Right atrium auricular region (tissue), 2 donors: Measurements from ENCODE around the gene EIF2B1. TPM values are rescaled to one million over a fixed set of nuclear protein-coding genes. Genes with fewer than 3 reads are reported as not detected.
A peak's percentile ranks its signal among the peaks of the same experiment; 100 is the strongest.

Experiments
- DNase-seq: peaks from one replicate; pipeline ENCODE4 v3.0.0-alpha.2; 2019; ENCODE audit warnings: low spot score
- H3K27ac ChIP-seq, 2 donors: fragments of 200-600 bp; sonication (generic); 1 replicate in 1 of 2; 2 replicates in 1 of 2; pipeline ENCODE4 v1.5.1; 2016 to 2019
- H3K27me3 ChIP-seq, 2 donors: fragments of 200-600 bp; sonication (generic); one replicate each; pipeline versions ENCODE4 v1.5.1 to v1.6.0; 2017 to 2019
- H3K36me3 ChIP-seq: fragments of 200-600 bp; sonication (generic); one replicate; pipeline ENCODE4 v1.5.1; 2016
- H3K4me1 ChIP-seq, 2 donors: fragments of 200-600 bp; sonication (generic); one replicate each; pipeline versions ENCODE4 v1.5.1 to v1.6.0; 2017 to 2019
- H3K4me3 ChIP-seq, 2 donors: fragments of 200-600 bp; sonication (generic); 1 replicate in 1 of 2; 2 replicates in 1 of 2; pipeline ENCODE4 v1.5.1; 2017 to 2019; ENCODE audit warnings: mild to moderate bottlenecking in 1 of 2, moderate library complexity in 1 of 2
- H3K9me3 ChIP-seq, 2 donors: fragments of 200-600 bp; sonication (generic); one replicate each; pipeline ENCODE4 v1.5.1; 2019
- CTCF ChIP-seq, 2 donors: fragments of 200-600 bp; sonication (generic); IDR thresholded peaks; one replicate each; pipeline ENCODE4 v1.5.1; 2019; ENCODE audit warnings: antibody characterized with exemption in 2 of 2
- total RNA-seq, 2 donors: library from RNA; depleted of rRNA; stranded (reverse); fragments of >200 nt; gene quantifications; one replicate each; pipeline ENCODE4 v1.1.0, GENCODE V29; 2016

The EIF2B1 gene
- total RNA-seq, 2 donors from 2014 or later = 60.0 to 65.9 TPM

- peaks cover 16% of the 10 kb centered on the region for H3K36me3 ChIP-seq
- no peaks in the 10 kb centered on the region for H3K9me3 ChIP-seq
- H3K27me3 ChIP-seq = no peaks in the 10 kb centered on the region
- H3K4me1 ChIP-seq = peaks cover 0 to 12% of the 10 kb centered on the region in 2 donors
- H3K27ac ChIP-seq = no peak overlapping the region
- DNase-seq = no peak
- H3K4me3 ChIP-seq = peak overlapping the region in 1 of 2 donors; percentile 87
- TF ChIP-seq CTCF (IDR thresholded peaks at IDR 0.05) = no peak
Measured at GRCh38 chr12:123671876-123672275, 38.4 kb upstream of the EIF2B1 start.

GRCh38 chr12:123670882-123671728 lies 37.6 kb upstream of the EIF2B1 start, which contains the start of gene TCTN2:
TSS of gene TCTN2 (plus strand) at chr12:123671113. CDS start at chr12:123671241, 128 bp downstream.
- Histone ChIP-seq H3K27me3 (no peaks in the 10 kb centered on the region), H3K36me3 (peaks cover 16% of the 10 kb centered on the region), H3K4me1 (peaks cover 0 to 12% of the 10 kb centered on the region in 2 donors), H3K9me3 (no peaks in the 10 kb centered on the region), H3K4me3 (peak within 1 kb of the TSS; percentile 83 to 87), H3K27ac (no peak within 1 kb of the TSS)
- DNase-seq = peak; percentile 97
- TF ChIP-seq CTCF (IDR thresholded peaks at IDR 0.05) = no peak

- H3K4me3 ChIP-seq = no peak overlapping the region
- TF ChIP-seq CTCF (IDR thresholded peaks at IDR 0.05) = no peak
- H3K36me3 ChIP-seq = no peaks in the 10 kb centered on the region
- no peaks in the 10 kb centered on the region for H3K9me3 ChIP-seq
- DNase-seq = no peak
- H3K27me3 ChIP-seq = no peaks in the 10 kb centered on the region
- H3K4me1 ChIP-seq = peaks cover 0 to 12% of the 10 kb centered on the region in 2 donors
- H3K27ac ChIP-seq = no peak overlapping the region
Measured at GRCh38 chr12:123667771-123668170, 34.3 kb upstream of the EIF2B1 start.

GRCh38 chr12:123659996-123660727 lies 26.7 kb upstream of the EIF2B1 start:
- Histone ChIP-seq H3K9me3 (no peaks in the 10 kb centered on the region), H3K36me3 (no peaks in the 10 kb centered on the region), H3K27ac (no peak overlapping the region), H3K4me3 (no peak overlapping the region), H3K4me1 (no peaks in the 10 kb centered on the region), H3K27me3 (no peaks in the 10 kb centered on the region)
- no peak for DNase-seq
- no peak for TF ChIP-seq CTCF (IDR thresholded peaks at IDR 0.05)

GRCh38 chr12:123657211-123657610 lies 23.7 kb upstream of the EIF2B1 start:
- Histone ChIP-seq H3K4me1 (no peaks in the 10 kb centered on the region), H3K4me3 (no peak overlapping the region), H3K27ac (no peak overlapping the region), H3K9me3 (no peaks in the 10 kb centered on the region), H3K36me3 (peaks cover 9% of the 10 kb centered on the region), H3K27me3 (no peaks in the 10 kb centered on the region)
- no peak for TF ChIP-seq CTCF (IDR thresholded peaks at IDR 0.05)
- no peak for DNase-seq
